GM15510 (cell line): ENCODE measurements around the gene ASTN2.

Experiments
- POLR2A ChIP-seq: IDR thresholded peaks from 3 replicates; pipeline ENCODE4 v1.6.1; 2011; ENCODE audit warnings: borderline replicate concordance; ENCODE audit not compliant: insufficient read length; ENCODE audit errors: extremely low read depth

ASTN2 gene

DNA sequence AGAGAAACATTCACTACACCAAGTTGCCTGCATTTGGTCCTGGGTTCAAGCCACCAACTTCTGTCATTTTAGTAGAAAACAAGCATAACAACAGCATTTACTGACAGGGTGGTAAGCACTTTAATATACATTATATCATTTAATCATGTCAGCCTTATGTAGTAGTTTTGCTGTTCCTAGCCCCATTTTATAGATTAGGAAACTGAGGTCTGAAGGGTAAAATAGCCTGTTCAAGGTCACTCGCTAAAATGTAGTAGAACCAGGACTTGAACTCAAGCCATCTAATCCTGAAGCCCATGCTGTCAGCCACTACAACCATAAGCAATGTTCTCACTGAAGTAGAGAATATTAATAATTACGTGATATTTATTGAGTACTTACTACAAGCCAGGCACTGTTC, 787.4 kb downstream of the ASTN2 start:
- TF ChIP-seq POLR2A: no peak

DNA sequence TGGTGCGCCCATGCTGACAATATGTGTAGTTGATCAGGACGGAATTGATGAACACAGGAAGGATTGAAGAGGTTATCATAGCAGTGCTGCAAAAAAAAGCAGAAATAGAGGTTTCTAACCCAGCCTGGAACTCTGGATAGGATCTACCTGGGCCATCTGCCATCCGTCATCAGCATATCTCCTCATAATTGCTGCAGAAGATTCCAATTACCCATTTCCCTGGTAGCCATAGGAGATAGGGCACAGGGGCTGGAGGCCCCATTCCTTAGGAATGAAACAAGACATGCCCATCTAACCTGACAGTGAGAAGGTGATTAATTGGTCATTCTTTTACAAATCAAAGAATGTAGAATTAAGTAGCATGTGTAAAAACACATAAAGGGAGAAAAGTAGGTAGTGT, 788.1 kb downstream of the ASTN2 start:
- TF ChIP-seq POLR2A: no peak

DNA sequence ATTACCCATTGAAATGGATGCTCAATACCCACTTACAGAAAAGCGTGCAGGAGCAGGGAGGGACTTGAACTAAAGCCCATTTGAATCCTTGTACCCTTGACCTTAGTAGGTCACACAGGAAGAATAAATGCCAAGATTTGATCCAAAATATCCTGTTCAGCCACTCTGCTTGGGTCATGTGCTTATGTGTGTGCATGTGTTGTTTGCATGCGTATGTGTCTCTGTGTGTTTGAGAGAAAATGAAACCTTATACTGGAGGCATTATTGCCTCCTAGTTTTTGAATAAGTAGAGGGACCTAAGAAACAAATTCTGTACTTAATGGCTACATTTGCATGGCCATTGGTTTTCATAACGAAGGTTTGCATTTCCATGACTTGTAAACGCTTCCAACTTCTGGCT, 791.1 kb downstream of the ASTN2 start:
- TF ChIP-seq POLR2A: no peak

DNA sequence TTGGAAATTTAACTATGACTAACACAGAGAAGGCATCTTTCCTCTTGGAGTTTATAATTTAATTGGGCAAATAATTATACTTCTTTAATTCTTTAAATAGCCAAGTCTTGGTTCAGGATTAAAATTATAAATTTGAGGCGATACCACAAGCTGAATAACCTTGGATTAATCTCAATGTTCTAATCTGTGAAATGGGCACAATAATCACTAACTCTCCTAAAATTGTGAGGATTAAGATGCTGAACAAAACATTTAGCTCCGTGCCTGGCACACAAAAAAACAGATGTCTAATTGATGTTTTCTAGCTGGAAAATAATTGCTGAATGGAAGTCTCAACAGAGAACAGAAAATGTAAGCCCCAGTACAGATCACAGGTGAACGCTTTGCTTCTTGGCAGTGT, 797.5 kb downstream of the ASTN2 start:
- no peak for TF ChIP-seq POLR2A

DNA sequence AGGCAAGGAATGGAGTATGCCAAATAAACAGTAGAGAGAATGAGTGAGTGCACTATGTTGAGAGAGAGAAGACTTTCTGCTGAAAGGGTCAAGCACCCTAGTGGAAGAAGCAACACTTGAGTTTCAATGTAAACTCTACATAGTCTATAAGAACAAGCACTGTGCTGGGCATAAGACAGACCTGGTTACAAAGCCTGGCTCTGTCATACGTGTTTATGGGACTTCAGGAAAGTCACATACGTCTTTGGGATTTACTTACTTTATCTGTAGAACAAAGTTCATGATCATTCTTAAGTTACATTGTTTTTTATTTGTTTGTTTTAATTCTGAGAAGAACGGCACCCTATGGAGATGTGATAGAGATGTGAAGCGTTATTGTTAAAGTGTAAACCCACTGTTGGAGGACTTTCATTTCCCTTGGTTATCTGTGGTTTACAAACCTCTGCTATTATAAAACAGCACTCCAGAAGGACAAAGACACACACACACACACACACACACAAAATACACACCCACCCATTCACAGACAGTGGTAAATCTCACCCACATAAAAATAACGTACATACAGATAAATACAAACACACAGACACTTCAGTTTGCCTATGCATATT, 798.4 kb downstream of the ASTN2 start:
- no peak for TF ChIP-seq POLR2A

DNA sequence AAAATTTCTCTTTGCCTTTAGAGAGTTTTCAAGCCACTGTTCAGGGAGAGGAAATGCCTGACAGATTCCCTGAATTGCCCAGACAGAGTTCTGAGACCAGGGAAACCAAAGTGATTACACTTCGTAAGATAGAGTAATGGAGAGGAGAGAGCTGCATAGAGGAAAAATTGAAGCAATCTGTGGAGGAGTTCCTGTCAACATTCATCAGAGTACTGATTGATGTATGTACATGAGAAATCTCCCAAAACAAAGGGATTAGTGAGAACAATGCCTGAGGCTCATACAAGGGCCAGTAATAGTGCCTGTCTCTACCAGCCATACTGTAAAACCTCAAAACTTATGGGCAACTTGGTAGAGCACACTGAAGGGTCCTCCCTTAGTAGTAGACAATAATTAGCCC, 806.8 kb downstream of the ASTN2 start:
- no peak for TF ChIP-seq POLR2A

DNA sequence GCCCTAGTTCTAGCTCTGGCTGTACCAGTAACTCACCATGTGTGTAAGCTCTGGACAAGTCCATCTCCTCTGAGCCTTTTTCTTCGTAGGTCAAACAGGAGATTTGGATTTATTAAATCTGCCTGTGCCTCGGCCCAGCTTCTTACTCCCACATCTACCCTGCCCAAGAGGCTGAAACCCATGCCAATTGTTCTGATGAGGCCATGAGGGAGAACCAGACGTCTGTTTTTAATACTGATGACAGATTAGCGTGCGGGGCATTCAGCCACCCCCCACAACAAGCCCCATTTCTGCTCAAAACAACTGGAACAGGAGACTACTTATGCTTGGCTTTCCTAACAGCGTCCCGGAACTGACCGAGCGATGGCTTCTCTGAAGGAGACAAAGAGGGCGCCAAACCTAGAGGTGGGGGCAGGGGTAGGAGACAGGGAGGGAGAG, 808.9 kb downstream of the ASTN2 start:
- TF ChIP-seq POLR2A: no peak

DNA sequence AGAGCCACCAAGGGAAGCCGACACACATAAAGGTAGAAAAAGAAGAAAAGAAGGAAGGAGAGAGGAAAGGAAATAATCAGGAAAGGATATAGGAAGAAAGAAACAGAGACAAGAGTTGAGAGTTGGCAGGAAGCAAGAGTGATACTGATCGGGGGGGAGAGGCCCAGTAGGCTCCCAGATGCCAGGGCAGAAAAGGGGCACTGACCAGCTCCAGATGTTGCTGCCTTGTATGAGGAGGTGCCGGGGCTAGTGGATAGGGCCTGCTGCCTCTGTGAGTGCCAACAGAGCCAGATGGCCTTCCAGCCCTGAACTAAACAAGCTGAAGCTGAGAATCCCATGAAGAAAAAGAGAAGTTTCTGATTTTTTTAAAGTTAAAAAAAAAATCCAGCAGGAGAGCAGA, 809.8 kb downstream of the ASTN2 start:
- no peak for TF ChIP-seq POLR2A

DNA sequence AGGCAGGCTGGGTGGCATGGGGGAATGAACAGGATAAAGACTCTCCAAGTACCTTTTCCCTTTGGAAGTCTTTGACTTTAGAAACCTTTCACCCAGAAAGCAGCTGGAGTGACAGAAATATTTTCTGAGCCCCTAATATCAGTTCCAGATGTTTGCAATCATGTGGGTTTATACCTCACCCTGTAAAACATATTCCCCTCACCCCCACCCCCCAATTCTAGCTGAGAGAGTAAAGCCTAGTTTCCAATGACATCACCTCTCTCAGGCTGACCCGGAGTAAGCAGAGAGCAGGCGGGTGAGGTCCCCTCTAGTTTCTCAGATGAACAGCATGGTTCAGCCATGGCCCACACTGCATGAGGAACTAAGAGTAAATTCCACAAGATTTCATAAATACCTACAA, 810.6 kb downstream of the ASTN2 start:
- TF ChIP-seq POLR2A: no peak

DNA sequence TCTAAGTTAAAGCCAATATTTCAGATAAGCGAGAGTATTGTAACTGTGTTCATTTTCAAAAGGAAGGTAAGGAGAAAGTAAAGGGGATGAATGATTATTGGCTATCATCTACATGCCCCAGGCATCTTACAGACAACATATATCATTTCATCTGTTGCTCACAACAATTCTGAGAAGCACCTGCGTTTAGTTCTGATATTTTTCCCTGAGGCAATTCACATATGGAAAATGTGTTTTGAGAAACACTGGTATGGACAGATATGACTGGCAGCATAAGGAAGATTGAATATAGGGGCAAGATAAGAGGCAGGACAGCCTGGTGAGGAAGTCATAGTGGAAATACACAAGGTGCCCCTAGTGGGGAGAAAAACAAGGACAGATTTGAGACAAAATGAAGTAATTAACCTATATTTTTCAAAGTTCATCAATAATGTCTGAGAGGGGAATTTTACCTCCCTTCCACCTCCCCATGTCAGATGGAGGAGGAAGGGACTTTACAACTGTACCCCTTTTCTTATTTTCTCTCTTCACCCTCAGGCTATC, 815.4 kb downstream of the ASTN2 start:
- no peak for TF ChIP-seq POLR2A

DNA sequence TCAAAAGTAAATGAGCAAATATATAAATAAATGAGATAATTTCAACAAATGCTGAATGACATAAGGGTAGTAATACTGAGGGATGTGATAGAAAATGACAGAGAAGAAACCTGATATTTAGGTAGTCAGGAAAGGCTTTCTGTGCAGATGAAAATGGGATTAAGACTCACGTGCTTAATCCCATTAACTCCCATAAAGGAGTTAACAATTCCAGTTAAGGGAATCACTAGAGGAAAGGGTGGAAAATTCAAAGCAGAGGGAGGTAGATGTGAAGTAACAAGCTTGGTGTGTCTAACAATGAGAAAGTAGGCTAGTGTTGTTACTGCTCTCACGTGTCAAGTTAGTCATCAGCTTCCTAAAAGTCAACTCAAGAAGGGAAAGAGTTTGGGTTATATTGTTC, 818.2 kb downstream of the ASTN2 start:
- no peak for TF ChIP-seq POLR2A

DNA sequence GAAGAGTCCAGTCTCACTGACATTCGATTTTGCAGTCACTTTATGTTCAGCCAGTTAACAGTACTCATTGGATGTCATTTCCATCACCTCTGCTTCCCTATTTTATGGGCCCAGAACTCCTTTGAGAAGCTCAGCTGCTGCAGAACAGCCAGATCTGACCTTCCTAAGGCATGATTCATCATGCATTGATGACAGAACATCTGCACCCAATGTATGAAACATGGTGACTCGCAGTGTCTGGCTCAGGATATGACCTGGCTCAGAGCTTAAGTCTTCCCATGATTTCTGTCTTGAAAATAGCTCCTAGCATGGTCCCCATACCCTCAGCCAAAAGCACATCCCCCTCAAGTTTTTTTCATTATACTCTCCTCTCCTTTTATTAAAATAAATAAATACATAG, 820.3 kb downstream of the ASTN2 start:
- no peak for TF ChIP-seq POLR2A

DNA sequence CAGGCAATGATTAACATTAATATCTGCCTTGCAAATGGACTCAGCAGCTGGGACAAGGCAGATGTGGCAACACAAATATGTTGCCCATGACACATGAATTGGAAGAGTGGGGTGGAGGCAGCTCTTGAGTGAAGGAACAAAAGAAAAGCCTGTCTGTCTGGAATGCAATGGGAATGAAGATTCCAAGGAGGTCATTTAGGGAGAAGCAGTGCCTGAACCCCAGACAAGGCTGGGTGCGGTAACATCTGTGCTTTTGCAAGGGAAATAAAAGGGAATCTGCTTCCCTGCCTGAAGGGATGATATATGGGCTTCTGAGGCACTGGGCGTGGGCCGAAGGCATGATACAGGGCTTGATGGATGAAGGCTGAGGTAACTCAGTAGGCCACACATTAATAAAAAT, 821.9 kb downstream of the ASTN2 start:
- TF ChIP-seq POLR2A: no peak

DNA sequence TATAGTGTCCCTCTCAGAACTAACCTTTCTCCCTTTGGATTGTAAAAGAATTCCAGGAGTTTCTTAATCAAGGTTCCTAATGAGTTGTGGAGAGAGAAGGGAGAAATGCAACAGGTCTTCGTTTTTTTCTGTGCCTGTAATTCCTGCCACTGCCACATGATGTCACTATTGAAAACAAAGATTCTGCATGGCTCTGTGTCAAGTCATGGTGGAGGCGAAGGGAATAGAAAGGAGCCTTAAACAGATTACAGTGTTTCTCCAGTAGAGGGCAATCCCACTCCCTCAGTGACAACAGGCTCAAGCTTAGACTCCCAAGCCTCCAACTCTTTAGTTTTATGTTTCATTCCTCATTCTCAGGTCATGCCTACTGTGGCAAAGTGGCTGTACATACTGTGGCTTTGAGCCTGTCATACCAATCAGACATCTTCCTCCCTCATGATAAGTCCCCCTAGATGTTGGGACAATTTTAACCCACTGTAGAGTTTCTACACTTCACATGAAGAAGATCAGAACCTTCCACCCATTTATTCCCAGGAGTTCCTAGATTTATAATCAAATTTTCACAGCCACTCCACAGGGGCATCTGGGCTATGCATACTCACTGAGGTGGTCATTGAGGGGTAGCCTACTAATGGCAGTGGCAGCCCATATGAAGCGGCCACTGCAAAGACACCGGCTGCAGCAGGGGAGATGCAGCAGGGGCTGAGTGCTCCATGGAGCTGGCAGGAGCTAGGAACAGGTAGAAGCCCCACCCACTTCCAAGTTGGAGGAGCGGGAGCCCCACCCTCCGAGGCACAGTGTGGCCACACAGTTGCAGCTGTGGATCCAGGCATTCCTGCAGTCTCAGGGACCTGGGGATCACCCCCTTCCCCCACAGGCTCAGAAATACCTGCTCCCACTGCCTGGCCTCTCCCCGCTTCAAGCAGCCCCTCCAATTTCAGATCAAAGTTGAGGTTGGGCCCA, 825.2 kb downstream of the ASTN2 start:
- no peak for TF ChIP-seq POLR2A

DNA sequence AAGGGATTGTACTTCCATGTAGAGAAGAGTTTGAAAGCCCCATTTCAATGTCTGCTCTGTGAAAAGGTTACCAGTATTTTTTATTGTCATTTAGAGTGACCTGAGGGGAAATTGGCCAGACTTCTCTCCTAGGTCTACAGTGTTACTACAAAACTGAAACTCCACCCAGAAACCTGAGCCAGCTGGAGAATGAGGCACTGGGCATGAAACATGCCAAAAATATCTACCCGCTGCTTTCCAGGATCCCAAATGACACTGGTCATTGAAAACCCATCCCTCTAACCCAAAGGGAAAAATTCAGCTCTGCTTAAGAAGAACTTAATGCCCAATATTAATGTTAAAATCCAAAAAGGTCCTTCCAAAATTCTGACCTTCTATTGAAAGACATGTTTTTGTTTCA, 826.9 kb downstream of the ASTN2 start:
- no peak for TF ChIP-seq POLR2A

DNA sequence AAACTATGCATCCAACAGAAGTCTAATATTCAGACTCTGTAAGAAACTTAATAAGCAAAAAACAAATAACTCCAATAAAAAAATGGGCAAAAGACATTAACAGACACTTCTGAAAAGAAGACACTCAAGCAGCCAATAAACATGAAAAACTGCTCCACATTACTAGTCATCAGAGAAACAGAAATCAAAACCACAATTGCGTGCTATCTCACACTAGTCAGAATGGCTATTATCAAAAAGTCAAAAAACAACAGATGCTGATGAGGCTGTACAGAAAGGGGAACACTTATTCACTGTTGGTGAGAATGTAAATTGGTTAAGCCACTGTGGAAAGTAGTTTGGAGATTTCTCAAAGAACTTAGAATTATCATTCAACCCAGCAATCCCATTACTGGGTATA, 829.0 kb downstream of the ASTN2 start:
- no peak for TF ChIP-seq POLR2A
